ENCODE data around the gene COA8. TPM values are rescaled to one million over a fixed set of nuclear protein-coding genes. Genes with fewer than 3 reads are reported as not detected.

COA8 gene
- total and polyA plus RNA-seq, 2 donors from 2014 or later, result 40.7 to 65.1 TPM

GRCh38 chr14:103594265-103594664 lies 31.5 kb downstream of the COA8 start:
- no peaks in the 10 kb centered on the region for H3K9me3 ChIP-seq (ENCODE audit: control insufficient read depth in 2 of 3, insufficient read depth in 1 of 3, low read length in 3 of 3)
- intact Hi-C loops (cut with DNase I), result no loop called here
- H3K9ac ChIP-seq (ENCODE audit: low read length in 3 of 3), result no peak overlapping the region
- no peak overlapping the region for H3K27ac ChIP-seq (ENCODE audit: low read depth in 2 of 2, low read length in 2 of 2)
- TF ChIP-seq, protein P1, sequence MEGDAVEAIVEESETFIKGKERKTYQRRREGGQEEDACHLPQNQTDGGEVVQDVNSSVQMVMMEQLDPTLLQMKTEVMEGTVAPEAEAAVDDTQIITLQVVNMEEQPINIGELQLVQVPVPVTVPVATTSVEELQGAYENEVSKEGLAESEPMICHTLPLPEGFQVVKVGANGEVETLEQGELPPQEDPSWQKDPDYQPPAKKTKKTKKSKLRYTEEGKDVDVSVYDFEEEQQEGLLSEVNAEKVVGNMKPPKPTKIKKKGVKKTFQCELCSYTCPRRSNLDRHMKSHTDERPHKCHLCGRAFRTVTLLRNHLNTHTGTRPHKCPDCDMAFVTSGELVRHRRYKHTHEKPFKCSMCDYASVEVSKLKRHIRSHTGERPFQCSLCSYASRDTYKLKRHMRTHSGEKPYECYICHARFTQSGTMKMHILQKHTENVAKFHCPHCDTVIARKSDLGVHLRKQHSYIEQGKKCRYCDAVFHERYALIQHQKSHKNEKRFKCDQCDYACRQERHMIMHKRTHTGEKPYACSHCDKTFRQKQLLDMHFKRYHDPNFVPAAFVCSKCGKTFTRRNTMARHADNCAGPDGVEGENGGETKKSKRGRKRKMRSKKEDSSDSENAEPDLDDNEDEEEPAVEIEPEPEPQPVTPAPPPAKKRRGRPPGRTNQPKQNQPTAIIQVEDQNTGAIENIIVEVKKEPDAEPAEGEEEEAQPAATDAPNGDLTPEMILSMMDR (IDR thresholded peaks at IDR 0.05; ENCODE audit: borderline replicate concordance, extremely low read depth, insufficient read depth), result no peak
- FAIRE-seq (no peak), DNase-seq (peak; percentile 41 to 82 (median 58))
- H3K4me3 ChIP-seq (ENCODE audit: low read length in 3 of 3), result no peak overlapping the region
- no peaks in the 10 kb centered on the region for H3K27me3 ChIP-seq (ENCODE audit: control insufficient read depth, insufficient read depth, low read length)
- peaks cover 0 to 4% (median 2%) of the 10 kb centered on the region in 3 donors for H3K36me3 ChIP-seq (ENCODE audit: control insufficient read depth in 2 of 3, insufficient read depth in 3 of 3, low read length in 3 of 3)
- peaks cover 0 to 2% (median 0%) of the 10 kb centered on the region in 3 donors for H3K4me1 ChIP-seq (ENCODE audit: control insufficient read depth in 2 of 3, insufficient read depth in 2 of 3, low read depth in 1 of 3, low read length in 3 of 3)

DNA sequence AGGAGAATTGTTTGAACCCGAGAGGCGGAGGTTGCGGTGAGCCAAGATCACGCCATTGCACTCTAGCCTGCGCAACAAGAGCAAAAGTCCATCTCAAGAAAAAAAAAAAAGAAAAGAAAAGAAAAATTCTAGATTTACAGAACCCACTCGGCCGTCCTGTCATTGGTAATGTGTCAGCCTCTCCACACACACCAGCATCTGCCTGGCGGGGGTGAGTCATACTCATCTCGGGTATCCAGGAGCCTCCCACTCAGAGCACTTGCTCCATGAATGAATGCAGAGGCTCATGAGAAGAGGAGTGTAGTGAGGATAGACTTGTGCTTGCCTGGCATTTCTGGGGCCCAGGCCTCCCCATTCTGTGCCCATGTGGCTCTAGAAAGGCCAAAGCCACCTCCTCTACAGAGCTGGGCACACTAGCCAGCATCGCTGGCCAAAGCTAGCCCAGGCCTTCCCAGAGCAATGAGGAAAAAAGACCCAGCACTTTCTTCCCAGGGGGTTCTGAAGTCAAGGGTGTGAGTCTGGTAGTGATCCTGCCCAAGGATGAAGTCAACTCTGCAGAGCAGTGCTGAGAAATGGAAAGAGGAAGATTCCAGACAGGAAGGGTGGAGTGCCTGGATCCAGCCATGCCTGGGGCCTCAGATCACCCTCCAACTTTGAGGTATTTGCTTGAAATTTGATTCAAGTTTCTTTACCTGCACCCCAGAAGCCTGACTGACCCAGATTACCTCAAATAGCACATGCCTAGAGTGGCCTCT lies 35.0 kb downstream of the COA8 start:
- TF ChIP-seq, protein P1 (IDR thresholded peaks at IDR 0.05; ENCODE audit: borderline replicate concordance, extremely low read depth, insufficient read depth), result no peak
- no peaks in the 10 kb centered on the region for H3K9me3 ChIP-seq (ENCODE audit: control insufficient read depth in 2 of 3, insufficient read depth in 1 of 3, low read length in 3 of 3)

GRCh38 chr14:103600503-103600902 lies 37.7 kb downstream of the COA8 start:
- FAIRE-seq (no peak), DNase-seq (no peak)
- Histone ChIP-seq H3K27ac (ENCODE audit: low read depth in 2 of 2, low read length in 2 of 2) (no peak overlapping the region), H3K9me3 (ENCODE audit: control insufficient read depth in 2 of 3, insufficient read depth in 1 of 3, low read length in 3 of 3) (no peaks in the 10 kb centered on the region), H3K27me3 (ENCODE audit: control insufficient read depth, insufficient read depth, low read length) (no peaks in the 10 kb centered on the region), H3K4me3 (ENCODE audit: low read length in 3 of 3) (no peak overlapping the region), H3K36me3 (ENCODE audit: control insufficient read depth in 2 of 3, insufficient read depth in 3 of 3, low read length in 3 of 3) (no peaks in the 10 kb centered on the region), H3K9ac (ENCODE audit: low read length in 3 of 3) (no peak overlapping the region), H3K4me1 (ENCODE audit: control insufficient read depth in 2 of 3, insufficient read depth in 2 of 3, low read depth in 1 of 3, low read length in 3 of 3) (no peaks in the 10 kb centered on the region)
- intact Hi-C loops (cut with DNase I), result no loop called here
- TF ChIP-seq, protein P1 (IDR thresholded peaks at IDR 0.05; ENCODE audit: borderline replicate concordance, extremely low read depth, insufficient read depth), result no peak

More for the DNA sequence above, 35.0 kb downstream of the COA8 start:
- Histone ChIP-seq H3K4me1 (ENCODE audit: control insufficient read depth in 2 of 3, insufficient read depth in 2 of 3, low read depth in 1 of 3, low read length in 3 of 3) (peaks cover 0 to 2% (median 0%) of the 10 kb centered on the region in 3 donors), H3K4me3 (ENCODE audit: low read length in 3 of 3) (no peak overlapping the region), H3K27me3 (ENCODE audit: control insufficient read depth, insufficient read depth, low read length) (no peaks in the 10 kb centered on the region), H3K36me3 (ENCODE audit: control insufficient read depth in 2 of 3, insufficient read depth in 3 of 3, low read length in 3 of 3) (no peaks in the 10 kb centered on the region), H3K27ac (ENCODE audit: low read depth in 2 of 2, low read length in 2 of 2) (no peak overlapping the region), H3K9ac (ENCODE audit: low read length in 3 of 3) (no peak overlapping the region)
- intact Hi-C loops (cut with DNase I), result no loop called here
- peak in 3 of 5 donors; percentile 32 to 57 (median 56) for DNase-seq
- FAIRE-seq, result no peak

All from kidney (tissue), 14 donors.